NCI-H82 treated with DMSO at 0.1 percent for 48 hours (cell line): Measurements from ENCODE around the gene IMPG2.

ENCODE experiments used
- DNase-seq: peaks from one replicate; lab custom pipeline; 2025; ENCODE audit not compliant: unreplicated experiment; lab: John Stamatoyannopoulos, UW

Gene IMPG2

GRCh38 chr3:101243285-101244211 is 76.8 kb downstream of the IMPG2 start:
- no peak for DNase-seq

GRCh38 chr3:101240719-101241399 is 79.5 kb downstream of the IMPG2 start:
- no peak for DNase-seq

- DNase-seq, result no peak
Observed at GRCh38 chr3:101235048-101235447, 85.3 kb downstream of the IMPG2 start.

- DNase-seq, result no peak
Observed at GRCh38 chr3:101230618-101231017, 89.8 kb downstream of the IMPG2 start.

GRCh38 chr3:101229681-101230080 is 90.7 kb downstream of the IMPG2 start:
- DNase-seq, result no peak

- DNase-seq, result no peak
Observed at GRCh38 chr3:101228441-101228840, 91.9 kb downstream of the IMPG2 start.

- DNase-seq, result no peak
Observed at GRCh38 chr3:101224739-101225138, 95.6 kb downstream of the IMPG2 start.

GRCh38 chr3:101223016-101223415 is 97.4 kb downstream of the IMPG2 start:
- no peak for DNase-seq

- DNase-seq, result no peak
Observed at GRCh38 chr3:101219842-101220560, 100.4 kb downstream of the IMPG2 start.

- DNase-seq, result no peak
Observed at GRCh38 chr3:101217472-101218245, 102.7 kb downstream of the IMPG2 start.

- no peak for DNase-seq
Observed at GRCh38 chr3:101216710-101217465, 103.5 kb downstream of the IMPG2 start.

GRCh38 chr3:101212730-101213129 is 107.6 kb downstream of the IMPG2 start:
- no peak for DNase-seq

- no peak for DNase-seq
Observed at GRCh38 chr3:101204246-101204645, 116.1 kb downstream of the IMPG2 start.

GRCh38 chr3:101203411-101203810 is 117.0 kb downstream of the IMPG2 start:
- DNase-seq, result no peak

- no peak for DNase-seq
Observed at GRCh38 chr3:101202640-101203039, 117.7 kb downstream of the IMPG2 start.

- DNase-seq, result peak; percentile 10
Observed at GRCh38 chr3:101200461-101200860, 119.9 kb downstream of the IMPG2 start.

- peak; percentile 91 for DNase-seq
Observed at GRCh38 chr3:101195951-101196713, 124.2 kb downstream of the IMPG2 start.

GRCh38 chr3:101194392-101194791 is 126.0 kb downstream of the IMPG2 start:
- DNase-seq, result no peak

- no peak for DNase-seq
Observed at GRCh38 chr3:101193957-101194356, 126.4 kb downstream of the IMPG2 start.
